ENCODE data around the gene NGB.

Gene NGB

GRCh38 chr14:77238356-77238755 is 32.6 kb downstream of the NGB start:
- Histone ChIP-seq H3K4me3 (ENCODE audit: low read depth, low read length, poor library complexity, severe bottlenecking) (no peak overlapping the region), H4K20me1 (ENCODE audit: insufficient read depth, low read length) (no peaks in the 10 kb centered on the region), H3K9ac (ENCODE audit: low read length) (no peak overlapping the region), H2AFZ (ENCODE audit: low read length) (no peak overlapping the region), H3K27ac (ENCODE audit: low read depth, low read length, poor library complexity, severe bottlenecking) (no peak overlapping the region), H3F3A (ENCODE audit: insufficient read depth, low read length) (no peaks in the 10 kb centered on the region), H3K4me2 (ENCODE audit: low read length) (no peak overlapping the region), H3K9me3 (ENCODE audit: low read length) (no peaks in the 10 kb centered on the region), H3K9me2 (ENCODE audit: low read depth, low read length) (no peaks in the 10 kb centered on the region), H3K27me3 (ENCODE audit: insufficient read depth, low read length) (no peaks in the 10 kb centered on the region), H3K36me3 (ENCODE audit: insufficient read depth, low read length) (no peaks in the 10 kb centered on the region), H3K79me2 (ENCODE audit: insufficient read depth, low read length) (no peaks in the 10 kb centered on the region), H3K4me1 (ENCODE audit: insufficient read depth, low read length, severe bottlenecking) (peaks cover 13% of the 10 kb centered on the region)
- TF ChIP-seq CTCF (IDR thresholded peaks at IDR 0.05; ENCODE audit: low read length) (no peak), EZH2 (IDR thresholded peaks at IDR 0.05; ENCODE audit: borderline replicate concordance, low read length) (no peak)

- Histone ChIP-seq H3K4me2 (ENCODE audit: low read length) (no peak overlapping the region), H3K9me3 (ENCODE audit: low read length) (no peaks in the 10 kb centered on the region), H3K9ac (ENCODE audit: low read length) (no peak overlapping the region), H3K4me1 (ENCODE audit: insufficient read depth, low read length, severe bottlenecking) (no peaks in the 10 kb centered on the region), H4K20me1 (ENCODE audit: insufficient read depth, low read length) (no peaks in the 10 kb centered on the region), H3K4me3 (ENCODE audit: low read depth, low read length, poor library complexity, severe bottlenecking) (no peak overlapping the region), H3K36me3 (ENCODE audit: insufficient read depth, low read length) (no peaks in the 10 kb centered on the region), H3K27me3 (ENCODE audit: insufficient read depth, low read length) (no peaks in the 10 kb centered on the region), H2AFZ (ENCODE audit: low read length) (no peak overlapping the region), H3K27ac (ENCODE audit: low read depth, low read length, poor library complexity, severe bottlenecking) (no peak overlapping the region), H3K79me2 (ENCODE audit: insufficient read depth, low read length) (no peaks in the 10 kb centered on the region), H3F3A (ENCODE audit: insufficient read depth, low read length) (no peaks in the 10 kb centered on the region), H3K9me2 (ENCODE audit: low read depth, low read length) (no peaks in the 10 kb centered on the region)
- TF ChIP-seq CTCF (IDR thresholded peaks at IDR 0.05; ENCODE audit: low read length) (no peak), EZH2 (IDR thresholded peaks at IDR 0.05; ENCODE audit: borderline replicate concordance, low read length) (no peak)
Measured at GRCh38 chr14:77236814-77237213, 34.2 kb downstream of the NGB start.

- Histone ChIP-seq H3K27ac (ENCODE audit: low read depth, low read length, poor library complexity, severe bottlenecking) (no peak overlapping the region), H3K9ac (ENCODE audit: low read length) (no peak overlapping the region), H3K9me2 (ENCODE audit: low read depth, low read length) (no peaks in the 10 kb centered on the region), H3K4me1 (ENCODE audit: insufficient read depth, low read length, severe bottlenecking) (no peaks in the 10 kb centered on the region), H3K27me3 (ENCODE audit: insufficient read depth, low read length) (no peaks in the 10 kb centered on the region), H3K9me3 (ENCODE audit: low read length) (no peaks in the 10 kb centered on the region), H3K36me3 (ENCODE audit: insufficient read depth, low read length) (no peaks in the 10 kb centered on the region), H3K79me2 (ENCODE audit: insufficient read depth, low read length) (no peaks in the 10 kb centered on the region), H3K4me3 (ENCODE audit: low read depth, low read length, poor library complexity, severe bottlenecking) (no peak overlapping the region), H3K4me2 (ENCODE audit: low read length) (no peak overlapping the region), H3F3A (ENCODE audit: insufficient read depth, low read length) (no peaks in the 10 kb centered on the region), H2AFZ (ENCODE audit: low read length) (no peak overlapping the region), H4K20me1 (ENCODE audit: insufficient read depth, low read length) (no peaks in the 10 kb centered on the region)
- TF ChIP-seq CTCF (IDR thresholded peaks at IDR 0.05; ENCODE audit: low read length) (no peak), EZH2 (IDR thresholded peaks at IDR 0.05; ENCODE audit: borderline replicate concordance, low read length) (no peak)
Measured at GRCh38 chr14:77231721-77232120, 39.3 kb downstream of the NGB start.
